K562 (cell line): Measurements from ENCODE around the gene HEXD. TPM values are rescaled to one million over a fixed set of nuclear protein-coding genes. Genes with fewer than 3 reads are reported as not detected.

ENCODE experiments used
- MGA ChIP-seq: fragments of 450-650 bp; IDR thresholded peaks from 2 replicates; pipeline ENCODE4 v1.6.1; 2016; ENCODE audit warnings: mild to moderate bottlenecking, moderate library complexity
- ZNF143 ChIP-seq: sonication (generic); formaldehyde crosslinking; IDR thresholded peaks from 2 replicates; pipeline ENCODE4 v1.9.0; 2022; ENCODE audit warnings: mild to moderate bottlenecking, missing genetic modification reagents
- polyA plus RNA-seq, 8 experiments: library from polyadenylated mRNA; depleted of rRNA in 4 of 8; stranded (reverse) in 5 of 8; unstranded in 3 of 8; fragments of >200 nt; fragmentation: Nextera tagmentation in 2 of 8; fragmentation: Illumina TruSeq in 1 of 8; extraction: Ambion mirVana in 2 of 8; extraction: Trizol in 1 of 8; gene quantifications; 2 replicates each; pipeline versions ENCODE4 v1.2.1 to v1.2.3, GENCODE V29; 2011 to 2014; ENCODE audit warnings: inconsistent platforms in 1 of 8, missing spikeins in 1 of 8
- total RNA-seq, 7 experiments: library from RNA; depleted of rRNA in 6 of 7; stranded (reverse); fragments of >200 nt in 6 of 7; fragmentation: Illumina TruSeq in 2 of 7; extraction: Trizol in 2 of 7; gene quantifications; 2 replicates each; pipeline versions ENCODE4 v1.2.1 to v1.2.3, GENCODE V29; 2011 to 2021; ENCODE audit warnings: low replicate concordance in 1 of 7
- TF ChIP-seq, protein P1 (sequence below): sonication (generic); formaldehyde crosslinking; IDR thresholded peaks from 2 replicates; pipeline ENCODE4 v1.9.0; 2022; ENCODE audit warnings: mild to moderate bottlenecking, missing genetic modification reagents
- TF ChIP-seq, protein P2 (sequence below): sonication (generic); formaldehyde crosslinking; IDR thresholded peaks from 2 replicates; pipeline ENCODE4 v1.8.0; 2022; ENCODE audit warnings: mild to moderate bottlenecking, missing genetic modification reagents

HEXD gene
- total and polyA plus RNA-seq, 9 of the 15 experiments (the other 6 are each of a cell fraction or from before 2014, with no cell fraction given): 1.0 to 25.3 (median 10.0) TPM

- TF ChIP-seq MGA (peak; percentile 31; the same call in 1 of the 2 replicates), ZNF143 (no peak)
- TF ChIP-seq, protein P1, sequence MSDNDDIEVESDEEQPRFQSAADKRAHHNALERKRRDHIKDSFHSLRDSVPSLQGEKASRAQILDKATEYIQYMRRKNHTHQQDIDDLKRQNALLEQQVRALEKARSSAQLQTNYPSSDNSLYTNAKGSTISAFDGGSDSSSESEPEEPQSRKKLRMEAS (CRISPR knock-in tag): peak; percentile 97
- TF ChIP-seq, protein P2, sequence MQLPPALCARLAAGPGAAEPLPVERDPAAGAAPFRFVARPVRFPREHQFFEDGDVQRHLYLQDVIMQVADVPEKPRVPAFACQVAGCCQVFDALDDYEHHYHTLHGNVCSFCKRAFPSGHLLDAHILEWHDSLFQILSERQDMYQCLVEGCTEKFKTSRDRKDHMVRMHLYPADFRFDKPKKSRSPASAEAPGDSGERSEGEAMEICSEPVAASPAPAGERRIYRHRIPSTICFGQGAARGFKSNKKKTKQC (CRISPR knock-in tag): peak; percentile 56; the same call in 1 of the 2 replicates
Measured at GRCh38 chr17:82380860-82381702, 37.1 kb upstream of the HEXD start (continued).
